NCI-H1417 (cell line): Measurements from ENCODE around the gene PRR15L.
"Not testable (repeated sequence)": the region's sequence is repeated elsewhere in the genome, so short reads cannot be mapped to it uniquely, and the experiment has no call there.

ENCODE experiments used
- DNase-seq, 3 experiments: peaks; one replicate each; lab custom pipeline; 2025; lab: John Stamatoyannopoulos, UW

The PRR15L gene

DNA sequence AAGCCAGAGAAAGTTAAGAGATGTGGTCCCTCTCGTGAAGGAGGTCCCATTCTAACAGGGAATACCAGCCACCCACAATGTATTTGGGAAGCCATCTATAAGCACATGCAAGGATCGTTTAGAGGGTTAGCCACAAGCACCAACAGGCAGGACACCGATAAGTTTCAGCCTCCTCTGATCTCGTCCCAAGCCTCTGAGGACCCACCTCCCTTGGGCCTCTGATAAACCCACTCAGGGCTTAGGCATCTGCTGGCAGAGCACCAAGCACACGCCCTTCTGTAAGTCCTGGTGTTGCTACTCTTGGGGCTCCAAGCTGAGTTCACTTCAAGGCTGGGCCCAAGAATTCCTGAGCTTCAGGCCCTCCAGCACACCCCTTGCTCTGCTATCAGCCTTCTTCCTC lies 21.7 kb downstream of the PRR15L start:
- no peak for DNase-seq

DNA sequence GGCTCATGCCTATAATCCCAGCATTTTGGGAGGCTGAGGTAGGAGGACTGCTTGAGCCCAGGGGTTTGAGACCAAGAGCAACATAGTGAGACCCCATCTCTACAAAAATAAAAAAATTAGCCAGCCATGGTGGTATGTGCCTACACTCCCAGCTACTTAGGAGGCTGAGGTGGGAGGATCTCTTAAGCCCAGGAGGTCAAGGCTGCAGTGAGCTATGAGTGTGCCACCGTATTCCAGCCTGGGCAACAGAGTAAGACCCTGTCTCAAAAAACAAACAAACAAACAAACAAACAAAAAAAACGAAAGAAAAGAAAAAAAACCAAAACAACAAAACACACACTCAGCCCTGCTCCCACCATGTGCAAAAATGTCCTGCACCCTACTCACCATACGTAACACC lies 22.2 kb downstream of the PRR15L start:
- DNase-seq = not testable (repeated sequence)

DNA sequence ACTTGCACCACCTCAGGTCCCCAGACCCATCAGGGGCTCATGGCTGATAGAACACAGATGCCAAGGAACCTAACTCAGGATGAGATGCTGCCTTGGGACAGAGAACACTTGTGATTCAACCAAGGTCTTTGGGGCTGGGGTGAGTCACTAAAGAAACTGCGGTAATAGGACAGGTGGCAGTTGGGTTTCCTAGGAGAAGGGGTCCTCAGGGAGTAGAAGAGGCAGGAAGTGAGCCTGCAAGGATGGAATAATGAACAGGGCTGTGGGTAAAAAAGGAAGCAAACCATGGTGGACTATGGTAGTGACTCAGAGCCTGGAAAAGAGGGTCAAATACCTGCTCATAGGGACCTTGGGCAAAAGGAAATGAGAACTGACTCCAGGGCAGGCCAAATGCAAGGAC lies 22.8 kb downstream of the PRR15L start:
- no peak for DNase-seq

DNA sequence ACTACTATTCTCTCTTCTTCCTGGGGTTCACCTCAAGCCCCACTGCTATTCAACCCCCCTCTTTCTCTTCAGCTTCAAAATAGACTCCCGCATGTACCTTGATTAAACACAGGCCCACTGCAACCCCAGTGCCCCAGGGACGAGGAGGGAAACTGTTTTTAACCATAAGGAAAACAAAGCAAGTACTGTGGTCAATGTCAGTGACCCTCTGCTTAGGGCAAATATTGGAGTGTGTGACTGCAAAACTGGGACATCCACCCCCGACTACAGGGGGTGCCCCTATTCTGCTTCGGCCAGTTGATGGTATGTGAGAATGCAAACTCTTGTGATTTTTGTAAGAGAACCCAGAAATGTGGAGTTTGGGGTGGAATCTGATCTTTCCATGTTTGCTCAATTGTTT lies 25.8 kb downstream of the PRR15L start:
- DNase-seq = no peak

- no peak for DNase-seq
Observed at GRCh38 chr17:47929218-47930000, 28.3 kb downstream of the PRR15L start.

GRCh38 chr17:47928415-47928814 lies 29.3 kb downstream of the PRR15L start:
- DNase-seq = no peak

DNA sequence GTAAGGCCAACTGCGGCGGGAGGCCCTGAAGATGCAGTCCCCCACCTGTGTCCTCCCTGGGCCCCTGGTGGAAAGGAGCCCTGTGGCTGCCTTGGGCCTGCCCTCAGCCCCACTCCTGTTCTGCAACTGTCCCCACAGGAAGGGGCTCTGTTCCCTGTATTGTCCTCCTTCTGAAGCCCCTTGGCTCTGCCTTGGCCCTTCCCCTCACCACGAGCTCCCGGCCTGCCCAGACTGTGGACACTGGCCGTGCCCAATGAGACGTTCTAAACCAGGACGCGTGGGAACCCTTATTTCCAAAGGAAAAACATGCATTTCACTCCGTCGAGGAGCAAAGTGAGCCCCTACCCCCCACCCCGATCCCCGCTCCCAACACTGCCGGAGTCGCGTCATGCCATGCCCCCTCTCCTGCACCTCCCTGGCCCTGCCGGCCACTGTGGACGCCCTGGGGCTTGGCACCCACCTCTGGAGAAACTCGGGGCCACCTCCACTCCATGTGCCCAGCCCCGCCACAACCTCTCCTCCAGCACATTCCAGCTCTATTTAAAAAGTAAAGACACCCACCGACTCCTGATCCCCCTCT lies 29.8 kb downstream of the PRR15L start:
- no peak for DNase-seq

DNA sequence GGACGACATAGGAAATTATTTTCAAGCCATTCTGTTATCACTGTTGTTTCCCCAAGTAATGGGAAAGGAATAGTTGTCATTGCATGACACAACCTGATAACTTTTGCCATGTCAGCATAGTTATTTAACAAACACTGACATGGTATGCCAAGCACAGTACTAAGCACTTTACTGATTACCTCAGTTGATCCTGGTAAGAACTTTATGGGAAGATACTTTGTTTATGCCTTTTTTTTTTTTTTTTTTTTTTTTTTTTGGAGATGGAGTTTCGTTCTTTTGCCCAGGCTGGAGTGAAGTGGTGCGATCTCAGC lies 32.0 kb downstream of the PRR15L start:
- DNase-seq = no peak

DNA sequence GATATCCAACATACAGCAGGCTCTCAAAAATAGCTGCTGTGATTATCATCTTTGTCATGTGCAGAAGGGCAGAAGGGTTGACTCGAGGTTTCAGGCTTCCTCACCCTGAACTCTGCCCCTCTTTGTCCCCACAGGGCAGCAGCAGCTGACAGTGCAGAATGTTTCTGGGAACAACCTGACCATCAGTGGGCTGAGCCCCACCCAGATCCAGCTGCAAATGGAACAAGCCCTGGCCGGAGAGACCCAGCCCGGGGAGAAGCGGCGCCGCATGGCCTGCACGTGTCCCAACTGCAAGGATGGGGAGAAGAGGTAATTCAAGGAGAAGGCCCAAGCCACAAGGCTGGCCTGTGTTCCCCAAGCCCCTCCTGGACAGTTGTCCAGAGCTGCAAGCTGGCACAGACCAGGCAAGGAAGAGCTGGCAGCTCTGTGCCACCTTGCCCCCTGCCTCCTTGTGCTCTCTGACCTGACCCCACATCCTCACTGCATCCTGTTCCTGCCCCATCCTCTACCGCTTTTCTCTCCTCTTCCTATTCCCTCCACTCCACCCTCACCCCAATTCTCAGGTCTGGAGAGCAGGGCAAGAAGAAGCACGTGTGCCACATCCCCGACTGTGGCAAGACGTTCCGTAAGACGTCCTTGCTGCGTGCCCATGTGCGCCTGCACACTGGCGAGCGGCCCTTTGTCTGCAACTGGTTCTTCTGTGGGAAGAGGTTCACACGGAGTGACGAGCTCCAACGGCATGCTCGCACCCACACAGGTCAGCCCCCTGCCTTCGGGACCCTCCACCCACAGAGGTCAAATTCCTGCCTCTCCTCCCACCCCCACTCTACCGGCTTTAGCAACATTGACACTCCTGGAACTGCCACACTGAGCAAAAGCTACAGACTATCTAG lies 32.7 kb downstream of the PRR15L start:
- no peak for DNase-seq

- DNase-seq = not testable (repeated sequence)
Observed at GRCh38 chr17:47919889-47920288, 37.8 kb downstream of the PRR15L start.

GRCh38 chr17:47918991-47919390 lies 38.7 kb downstream of the PRR15L start:
- DNase-seq = no peak

GRCh38 chr17:47918006-47918405 lies 39.7 kb downstream of the PRR15L start:
- DNase-seq = no peak

DNA sequence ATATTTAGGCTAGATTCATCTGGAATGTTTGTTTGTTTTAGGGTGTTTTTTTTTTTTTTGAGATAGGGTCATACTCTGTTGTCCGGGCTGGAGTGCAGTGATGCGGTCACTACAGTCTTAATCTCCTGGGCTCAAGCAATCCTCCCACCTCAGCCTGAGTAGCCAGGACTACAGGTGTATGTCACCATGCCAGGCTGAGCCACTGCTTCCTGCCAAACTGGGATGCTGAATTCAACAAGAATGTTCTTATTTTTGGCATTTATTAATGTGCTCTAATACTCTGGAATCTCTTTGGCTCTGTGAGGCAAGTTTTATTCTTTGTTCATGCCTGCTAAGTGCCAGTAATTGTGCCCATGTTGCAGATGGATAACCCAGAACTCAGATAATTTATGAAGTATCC lies 40.1 kb downstream of the PRR15L start:
- no peak for DNase-seq

DNA sequence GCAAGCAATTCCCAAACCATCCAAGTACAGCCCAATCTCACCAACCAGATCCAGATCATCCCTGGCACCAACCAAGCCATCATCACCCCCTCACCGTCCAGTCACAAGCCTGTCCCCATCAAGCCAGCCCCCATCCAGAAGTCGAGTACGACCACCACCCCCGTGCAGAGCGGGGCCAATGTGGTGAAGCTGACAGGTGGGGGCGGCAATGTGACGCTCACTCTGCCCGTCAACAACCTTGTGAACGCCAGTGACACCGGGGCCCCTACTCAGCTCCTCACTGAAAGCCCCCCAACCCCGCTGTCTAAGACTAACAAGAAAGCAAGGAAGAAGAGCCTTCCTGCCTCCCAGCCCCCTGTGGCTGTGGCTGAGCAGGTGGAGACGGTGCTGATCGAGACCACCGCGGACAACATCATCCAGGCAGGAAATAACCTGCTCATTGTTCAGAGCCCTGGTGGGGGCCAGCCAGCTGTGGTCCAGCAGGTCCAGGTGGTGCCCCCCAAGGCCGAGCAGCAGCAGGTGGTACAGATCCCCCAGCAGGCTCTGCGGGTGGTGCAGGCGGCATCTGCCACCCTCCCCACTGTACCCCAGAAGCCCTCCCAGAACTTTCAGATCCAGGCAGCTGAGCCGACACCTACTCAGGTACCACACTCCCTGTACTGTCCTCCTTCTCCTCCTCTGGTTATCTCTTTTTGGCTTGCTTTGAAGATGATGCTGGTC lies 41.0 kb downstream of the PRR15L start:
- DNase-seq = no peak

GRCh38 chr17:47915776-47916398 lies 41.8 kb downstream of the PRR15L start:
- DNase-seq = no peak

DNA sequence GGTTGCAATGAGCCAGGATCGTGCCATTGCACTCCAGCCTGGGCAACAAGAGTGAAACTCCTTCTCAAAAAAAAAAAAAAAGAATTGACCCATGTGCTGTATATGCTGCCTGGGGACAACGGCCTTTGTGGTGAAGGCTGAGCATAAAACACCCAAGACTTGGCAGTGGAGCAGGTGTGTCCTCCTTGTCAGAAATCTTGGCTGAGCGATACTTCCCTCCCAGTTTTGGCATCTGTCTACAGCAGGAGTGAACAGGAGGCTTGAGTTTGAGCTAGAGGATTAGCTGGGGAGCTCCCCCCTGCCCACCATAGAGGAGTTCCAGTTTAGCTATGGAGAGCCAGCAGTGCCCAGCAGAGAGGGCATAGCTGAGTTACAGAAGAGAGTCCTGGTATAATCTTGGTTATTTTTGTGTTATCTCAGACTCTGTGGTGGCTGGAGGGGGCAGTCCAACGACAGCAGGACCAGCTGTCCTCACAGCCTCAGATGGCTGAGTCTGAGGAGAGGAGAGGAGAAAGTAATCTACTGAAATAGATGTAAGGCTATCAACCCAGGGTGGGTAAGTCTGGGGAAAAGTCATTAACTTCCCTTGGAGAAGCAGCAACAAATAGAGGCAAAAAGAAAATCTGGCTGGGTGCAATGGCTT lies 43.3 kb downstream of the PRR15L start:
- DNase-seq = no peak

DNA sequence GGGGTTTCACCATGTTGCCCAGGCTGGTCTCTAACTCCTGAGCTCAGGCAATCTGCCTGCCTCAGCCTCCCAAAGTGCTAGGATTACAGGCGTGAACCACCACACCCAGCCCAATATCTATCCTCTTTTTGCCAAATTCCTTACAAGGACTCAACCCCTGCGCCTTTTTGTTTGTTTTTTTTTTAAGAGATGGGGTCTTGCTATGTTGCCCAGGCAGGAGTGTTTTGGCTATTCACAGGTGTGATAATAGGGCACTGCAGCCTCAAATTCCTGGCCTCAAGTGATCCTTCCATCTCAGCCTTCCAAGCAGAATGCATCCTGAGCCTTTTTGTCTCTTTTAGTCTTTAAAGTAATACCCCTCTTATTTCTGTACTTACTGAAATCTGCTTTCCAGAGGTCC lies 44.6 kb downstream of the PRR15L start:
- DNase-seq = no peak

GRCh38 chr17:47907932-47908562 lies 49.6 kb downstream of the PRR15L start:
- DNase-seq = no peak

- no peak for DNase-seq
Observed at GRCh38 chr17:47906443-47906842, 51.2 kb downstream of the PRR15L start.

- DNase-seq = no peak
Observed at GRCh38 chr17:47905221-47905733, 52.4 kb downstream of the PRR15L start.
